CD14-positive monocyte (primary cell): Measurements from ENCODE around the gene LRRN4CL. TPM values are rescaled to one million over a fixed set of nuclear protein-coding genes. Genes with fewer than 3 reads are reported as not detected.
A peak's percentile ranks its signal among the peaks of the same experiment; 100 is the strongest.

Experiments
- DNase-seq, 3 donors: peaks; one replicate each; pipeline ENCODE4 v3.0.0-alpha.2; 2011 to 2022
- H2AFZ ChIP-seq: 2 replicates; pipeline ENCODE4 v1.6.0; 2012; ENCODE audit warnings: mild to moderate bottlenecking, low read depth, low read length, inconsistent platforms; ENCODE audit not compliant: insufficient read depth, poor library complexity, severe bottlenecking
- H3K27ac ChIP-seq, 2 donors: 1 replicate in 1 of 2; 2 replicates in 1 of 2; pipeline ENCODE4 v1.5.1; 2012 to 2013; ENCODE audit warnings: low read length in 2 of 2, control low read depth in 1 of 2, inconsistent platforms in 1 of 2, low read depth in 1 of 2, mild to moderate bottlenecking in 1 of 2
- H3K27me3 ChIP-seq, 2 donors: one replicate each; pipeline versions ENCODE4 v1.6.0 to v1.6.1; 2011 to 2013; ENCODE audit warnings: low read length in 2 of 2; ENCODE audit not compliant: control insufficient read depth in 2 of 2, insufficient read depth in 2 of 2
- H3K36me3 ChIP-seq, 2 donors: replicated peaks in 1 of 2; 1 replicate in 1 of 2; 2 replicates in 1 of 2; pipeline versions ENCODE4 v1.5.1 to v1.6.1; 2012 to 2013; ENCODE audit warnings: low read length in 2 of 2, control low read depth in 1 of 2, inconsistent platforms in 1 of 2, mild to moderate bottlenecking in 1 of 2; ENCODE audit not compliant: insufficient read depth in 2 of 2, control insufficient read depth in 1 of 2
- H3K4me1 ChIP-seq, 2 donors: 1 replicate in 1 of 2; 2 replicates in 1 of 2; pipeline versions ENCODE4 v1.5.1 to v1.6.1; 2012 to 2013; ENCODE audit warnings: low read length in 2 of 2, control low read depth in 1 of 2, inconsistent platforms in 1 of 2, mild to moderate bottlenecking in 1 of 2, moderate library complexity in 1 of 2; ENCODE audit not compliant: insufficient read depth in 2 of 2, control insufficient read depth in 1 of 2
- H3K4me2 ChIP-seq: replicated peaks from 2 replicates; pipeline ENCODE3; 2012; ENCODE audit warnings: low read length, moderate library complexity, mild to moderate bottlenecking; ENCODE audit not compliant: poor library complexity, severe bottlenecking; ENCODE audit errors: extremely low read depth
- H3K4me3 ChIP-seq, 3 experiments: fragments of 200-600 bp in 1 of 3; sonication (generic) in 1 of 3; replicated peaks in 1 of 3; 1 replicate in 2 of 3; 2 replicates in 1 of 3; pipeline ENCODE4 v1.5.1; 2011 to 2013; ENCODE audit warnings: low read length in 3 of 3, mild to moderate bottlenecking in 3 of 3, control low read depth in 2 of 3, low read depth in 2 of 3, inconsistent platforms in 1 of 3, moderate library complexity in 1 of 3
- H3K79me2 ChIP-seq: 2 replicates; pipeline ENCODE4 v1.6.0; 2012; ENCODE audit warnings: mild to moderate bottlenecking, control low read depth, inconsistent platforms, low read length, moderate library complexity; ENCODE audit not compliant: insufficient read depth
- H3K9ac ChIP-seq: 2 replicates; pipeline ENCODE4 v1.6.0; 2017; ENCODE audit warnings: low read length, mild to moderate bottlenecking; ENCODE audit not compliant: insufficient read depth, poor library complexity, severe bottlenecking
- H3K9me3 ChIP-seq, 2 donors: replicated peaks in 1 of 2; 1 replicate in 1 of 2; 2 replicates in 1 of 2; pipeline versions ENCODE4 v1.5.1 to v1.6.1; 2012 to 2013; ENCODE audit warnings: low read length in 2 of 2, control low read depth in 1 of 2; ENCODE audit not compliant: control insufficient read depth in 1 of 2, insufficient read depth in 1 of 2
- H4K20me1 ChIP-seq: 2 replicates; pipeline ENCODE4 v1.6.0; 2012; ENCODE audit warnings: mild to moderate bottlenecking, low read length, control low read depth, moderate library complexity; ENCODE audit not compliant: insufficient read depth
- H3K27ac Mint-ChIP-seq, 7 donors: one replicate each; pipeline ENCODE4 v1.8.0; 2020; ENCODE audit warnings: mild to moderate bottlenecking in 7 of 7, mixed read lengths in 7 of 7, moderate library complexity in 6 of 7, inconsistent platforms in 2 of 7
- H3K27me3 Mint-ChIP-seq, 3 donors: one replicate each; pipeline ENCODE4 v1.8.0; 2021 to 2022; ENCODE audit warnings: low read depth in 3 of 3, mild to moderate bottlenecking in 3 of 3, mixed read lengths in 3 of 3, moderate library complexity in 3 of 3, inconsistent platforms in 1 of 3
- H3K36me3 Mint-ChIP-seq, 2 donors: one replicate each; pipeline ENCODE4 v1.8.0; 2020; ENCODE audit warnings: mixed read lengths in 2 of 2, inconsistent platforms in 1 of 2, mild to moderate bottlenecking in 1 of 2
- H3K4me1 Mint-ChIP-seq: one replicate; pipeline ENCODE4 v1.8.0; 2020; ENCODE audit warnings: mild to moderate bottlenecking, mixed read lengths
- H3K4me3 Mint-ChIP-seq, 2 donors: one replicate each; pipeline ENCODE4 v1.8.0; 2020; ENCODE audit warnings: mild to moderate bottlenecking in 2 of 2, mixed read lengths in 2 of 2, moderate library complexity in 1 of 2
- H3K9me3 Mint-ChIP-seq, 7 donors: one replicate each; pipeline ENCODE4 v1.8.0; 2020 to 2022; ENCODE audit warnings: mixed read lengths in 7 of 7, mild to moderate bottlenecking in 6 of 7, moderate library complexity in 6 of 7, inconsistent platforms in 2 of 7
- whole genome bisulfite sequencing: methylation state at CpG from one replicate; pipeline ENCODE4 v1.1.5; 2013; ENCODE audit warnings: missing lambda C conversion rate; ENCODE audit not compliant: insufficient coverage; 5-methylcytosine and 5-hydroxymethylcytosine counted together
- intact Hi-C, 2 donors: fragments of 100-400 bp; cut with micrococcal nuclease; formaldehyde crosslinking; loops; one replicate each; pipeline versions ENCODE4 v1.15.0 to v1.15.1; 2023
- polyA plus RNA-seq, 3 donors: library from polyadenylated mRNA; depleted of rRNA in 1 of 3; unstranded in 2 of 3; stranded (reverse) in 1 of 3; fragments of 300-500 nt in 2 of 3; fragments of >200 nt in 1 of 3; fragmentation: Illumina TruSeq in 2 of 3; gene quantifications; 1 replicate in 2 of 3; 2 replicates in 1 of 3; pipeline ENCODE4 v1.2.3, GENCODE V29; 2012 to 2021
- TF ChIP-seq, protein P1 (sequence below): fragments of 200-600 bp; IDR thresholded peaks from one replicate; pipeline ENCODE4 v1.8.0; 2022; ENCODE audit warnings: antibody characterized with exemption, mild to moderate bottlenecking

Gene LRRN4CL
- polyA plus RNA-seq, 3 donors, result not detected

DNA sequence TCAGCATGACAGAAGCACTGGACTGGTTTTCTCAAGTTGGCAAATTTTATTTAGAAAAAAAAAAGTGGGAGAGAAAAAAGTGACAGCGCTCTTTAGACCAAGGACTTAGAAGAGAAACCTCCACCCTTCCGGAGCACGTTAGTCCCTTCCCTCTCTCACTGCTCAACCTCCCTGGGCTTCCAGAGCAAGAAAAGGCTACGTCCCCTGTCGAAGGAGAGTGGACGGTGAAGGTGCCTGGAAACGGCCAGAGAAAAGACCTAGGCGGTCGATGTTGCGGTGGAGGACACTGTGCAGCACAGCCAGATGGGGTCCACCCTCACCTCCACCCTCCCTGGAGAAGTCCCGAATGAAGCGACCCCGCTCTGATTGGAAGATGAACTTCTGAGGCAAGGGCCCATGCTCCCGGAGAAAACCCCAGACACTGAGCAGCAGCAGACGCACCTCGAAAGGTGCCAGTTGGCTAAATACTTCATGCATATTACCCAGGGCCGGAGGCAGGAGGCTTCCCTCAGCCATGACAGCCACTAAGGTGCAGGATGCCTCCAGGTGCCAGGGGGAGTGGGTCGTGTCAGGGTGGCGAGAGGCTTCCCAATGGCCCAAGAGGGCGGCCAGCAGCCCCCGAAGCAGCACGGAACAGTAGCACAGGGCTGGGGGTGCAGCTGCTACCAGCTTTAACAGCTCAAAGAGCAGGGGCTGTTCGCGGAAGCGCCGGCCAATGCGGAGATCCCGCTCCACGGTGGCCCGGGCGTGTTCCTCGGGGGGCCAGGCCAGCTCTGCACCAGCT, 42.3 kb downstream of the LRRN4CL start:
- 94% methylated on average over 18 of the region's 32 CpGs for WGBS
- Histone ChIP-seq H3K27ac (peak overlapping the region; percentile 74 to 82), H4K20me1 (no peaks in the 10 kb centered on the region), H3K4me2 (peak overlapping the region; percentile 98), H2AFZ (no peak overlapping the region), H3K27me3 (no peaks in the 10 kb centered on the region), H3K36me3 (peaks cover 25 to 45% of the 10 kb centered on the region in 2 donors), H3K79me2 (peaks cover 72% of the 10 kb centered on the region), H3K9ac (peak overlapping the region; percentile 96), H3K4me1 (peaks cover 20 to 30% of the 10 kb centered on the region in 2 donors), H3K4me3 (peak overlapping the region in 1 of 3 experiments; percentile 91), H3K9me3 (no peaks in the 10 kb centered on the region)
- Mint-ChIP-seq H3K9me3 (no peaks in the 10 kb centered on the region), H3K4me1 (peaks cover 21% of the 10 kb centered on the region), H3K36me3 (peaks cover 18 to 41% of the 10 kb centered on the region in 2 donors), H3K27ac (peak overlapping the region; percentile 40 to 93 (median 83)), H3K4me3 (peak overlapping the region; percentile 42 to 87), H3K27me3 (peaks cover 0 to 4% (median 0%) of the 10 kb centered on the region in 3 donors)
- intact Hi-C loops, result loop anchor here in 1 of 2 donors (5.0 kb wide), 1 partner anchor 45 kb away; the partner anchor contains the start of gene MTA2
- DNase-seq, result no peak
- TF ChIP-seq, protein P1, sequence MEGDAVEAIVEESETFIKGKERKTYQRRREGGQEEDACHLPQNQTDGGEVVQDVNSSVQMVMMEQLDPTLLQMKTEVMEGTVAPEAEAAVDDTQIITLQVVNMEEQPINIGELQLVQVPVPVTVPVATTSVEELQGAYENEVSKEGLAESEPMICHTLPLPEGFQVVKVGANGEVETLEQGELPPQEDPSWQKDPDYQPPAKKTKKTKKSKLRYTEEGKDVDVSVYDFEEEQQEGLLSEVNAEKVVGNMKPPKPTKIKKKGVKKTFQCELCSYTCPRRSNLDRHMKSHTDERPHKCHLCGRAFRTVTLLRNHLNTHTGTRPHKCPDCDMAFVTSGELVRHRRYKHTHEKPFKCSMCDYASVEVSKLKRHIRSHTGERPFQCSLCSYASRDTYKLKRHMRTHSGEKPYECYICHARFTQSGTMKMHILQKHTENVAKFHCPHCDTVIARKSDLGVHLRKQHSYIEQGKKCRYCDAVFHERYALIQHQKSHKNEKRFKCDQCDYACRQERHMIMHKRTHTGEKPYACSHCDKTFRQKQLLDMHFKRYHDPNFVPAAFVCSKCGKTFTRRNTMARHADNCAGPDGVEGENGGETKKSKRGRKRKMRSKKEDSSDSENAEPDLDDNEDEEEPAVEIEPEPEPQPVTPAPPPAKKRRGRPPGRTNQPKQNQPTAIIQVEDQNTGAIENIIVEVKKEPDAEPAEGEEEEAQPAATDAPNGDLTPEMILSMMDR, result no peak

DNA sequence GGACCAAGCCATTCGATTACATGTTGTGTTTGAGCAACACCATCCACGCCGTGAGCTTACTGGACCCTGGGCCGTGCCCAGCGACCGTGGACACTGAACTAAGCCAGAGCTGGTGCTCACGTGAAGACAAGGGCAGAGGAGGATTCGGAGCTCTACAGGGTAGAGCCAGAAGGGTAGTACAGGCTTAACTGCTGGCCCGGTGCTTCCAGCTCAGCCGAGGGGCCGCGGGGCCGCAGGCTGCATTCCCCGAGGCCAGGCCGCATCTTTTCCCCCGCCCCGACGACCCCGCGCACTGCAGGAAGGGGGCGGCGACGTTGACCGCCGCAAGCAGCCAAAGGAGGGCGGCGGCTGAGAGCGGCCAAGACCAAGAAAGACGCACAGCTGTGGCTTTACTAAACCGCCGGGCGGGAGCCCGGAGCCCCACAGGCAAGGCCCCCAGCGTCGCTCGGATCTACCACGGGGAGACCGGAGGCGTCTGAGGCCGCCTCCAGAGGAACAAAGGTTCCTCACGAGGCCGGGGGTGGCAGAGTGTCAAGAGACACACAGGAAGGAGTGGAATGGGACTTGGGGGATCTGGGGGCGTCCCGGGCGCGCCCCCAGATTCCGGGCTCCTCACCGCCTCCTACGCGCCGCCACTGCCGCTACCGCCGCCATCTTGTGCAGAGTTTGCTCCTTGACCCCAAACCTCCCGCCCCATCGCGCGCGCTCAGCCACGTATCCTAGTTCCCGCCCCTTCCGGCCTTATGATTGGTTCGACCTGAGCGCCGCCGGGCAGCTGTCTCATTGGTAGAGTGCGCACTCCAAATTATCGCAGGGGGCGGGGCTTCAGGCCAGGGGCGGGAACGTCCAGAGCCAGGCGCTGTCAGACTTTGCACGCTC, 43.1 kb downstream of the LRRN4CL start, which contains the start of gene GANAB:
Gene GANAB (minus strand): TSS at position 668 of the 879 bp plus-strand sequence. CDS start 14 bp downstream, at position 654.
- H3K4me3 ChIP-seq, result peak within 1 kb of the TSS; percentile 91 to 99 (median 91)
- H3K27me3 ChIP-seq, result no peaks in the 10 kb centered on the region
- TF ChIP-seq, protein P1, result no peak
- H3K36me3 ChIP-seq, result peaks cover 25 to 45% of the 10 kb centered on the region in 2 donors
- H3K4me1 Mint-ChIP-seq, result peaks cover 18% of the 10 kb centered on the region
- peaks cover 72% of the 10 kb centered on the region for H3K79me2 ChIP-seq
- H3K9me3 Mint-ChIP-seq, result no peaks in the 10 kb centered on the region
- H3K4me1 ChIP-seq, result peaks cover 16 to 24% of the 10 kb centered on the region in 2 donors
- H3K27ac Mint-ChIP-seq, result peak within 1 kb of the TSS; percentile 85 to 98 (median 91)
- peaks cover 4% of the 10 kb centered on the region for H4K20me1 ChIP-seq
- H3K4me3 Mint-ChIP-seq, result peak within 1 kb of the TSS; percentile 87 to 94
- no peaks in the 10 kb centered on the region for H3K9me3 ChIP-seq
- peak within 1 kb of the TSS; percentile 96 for H3K9ac ChIP-seq
- peak; percentile 97 to 98 (median 97) for DNase-seq
- H3K27ac ChIP-seq, result peak within 1 kb of the TSS; percentile 74 to 90
- peak within 1 kb of the TSS; percentile 98 for H3K4me2 ChIP-seq
- H2AFZ ChIP-seq, result peak within 1 kb of the TSS; percentile 84
- peaks cover 18 to 41% of the 10 kb centered on the region in 2 donors for H3K36me3 Mint-ChIP-seq
- intact Hi-C loops, result loop anchor here in 1 of 2 donors (5.0 kb wide), 1 partner anchor 44 kb away; the partner anchor contains the start of gene MTA2
- WGBS, result under 1% methylated on average over 71 of the region's 73 CpGs
- H3K27me3 Mint-ChIP-seq, result peaks cover 0 to 4% (median 0%) of the 10 kb centered on the region in 3 donors
